Forelimb muscle (tissue), 1 donor: ENCODE measurements around the gene TEDC1. TPM values are rescaled to one million over a fixed set of nuclear protein-coding genes. Genes with fewer than 3 reads are reported as not detected.
"Not testable (repeated sequence)": the region's sequence is repeated elsewhere in the genome, so short reads cannot be mapped to it uniquely, and the experiment has no call there.

Experiments used
- DNase-seq: peaks from one replicate; pipeline ENCODE4 v3.0.0-alpha.2; 2013; ENCODE audit warnings: low read depth
- polyA plus RNA-seq: library from polyadenylated mRNA; unstranded; fragments of 120-200 nt; gene quantifications from one replicate; pipeline ENCODE4 v1.2.1, GENCODE V29; 2013; ENCODE audit not compliant: insufficient read length

The TEDC1 gene
- polyA plus RNA-seq, 1 donor: 4.5 TPM

GRCh38 chr14:105537580-105538474 lies 46.8 kb downstream of the TEDC1 start:
- DNase-seq: no peak

- no peak for DNase-seq
These were observed 47.5 kb downstream of the TEDC1 start for GRCh38 chr14:105538481-105539049.

GRCh38 chr14:105540811-105541210 lies 49.8 kb downstream of the TEDC1 start:
- no peak for DNase-seq

GRCh38 chr14:105541218-105541875 lies 50.3 kb downstream of the TEDC1 start:
- no peak for DNase-seq

GRCh38 chr14:105545676-105546075 lies 54.6 kb downstream of the TEDC1 start:
- DNase-seq: not testable (repeated sequence)

- not testable (repeated sequence) for DNase-seq
These were observed 55.4 kb downstream of the TEDC1 start for GRCh38 chr14:105546410-105546809.

GRCh38 chr14:105547072-105547471 lies 56.0 kb downstream of the TEDC1 start:
- DNase-seq: not testable (repeated sequence)

GRCh38 chr14:105547741-105548169 lies 56.7 kb downstream of the TEDC1 start:
- DNase-seq: no peak

Other genes starting within 250 kb of the TEDC1 start
- gene BTBD6, start 242.7 kb upstream of the TEDC1 start, polyA plus RNA-seq: 34.6 TPM
- 22.8 TPM for gene BRF1, start 190.2 kb upstream of the TEDC1 start, polyA plus RNA-seq
- gene PACS2, start 176.5 kb upstream of the TEDC1 start, polyA plus RNA-seq: 88.1 TPM
- gene TEX22, start 92.7 kb upstream of the TEDC1 start, polyA plus RNA-seq: 0.90 TPM
- 80.3 TPM for gene MTA1, start 71.4 kb upstream of the TEDC1 start, polyA plus RNA-seq
- 234 TPM for gene CRIP2, start 16.4 kb upstream of the TEDC1 start, polyA plus RNA-seq
- gene CRIP1, start 4.4 kb upstream of the TEDC1 start, polyA plus RNA-seq: 28.4 TPM
- gene TMEM121, start 35.3 kb downstream of the TEDC1 start, polyA plus RNA-seq: 2.2 TPM